ENCODE results near the gene CCDC106.

The CCDC106 gene
- 1.5 to 4.5 (median 1.5) reads per million in 3 experiments for total RNA-seq

DNA sequence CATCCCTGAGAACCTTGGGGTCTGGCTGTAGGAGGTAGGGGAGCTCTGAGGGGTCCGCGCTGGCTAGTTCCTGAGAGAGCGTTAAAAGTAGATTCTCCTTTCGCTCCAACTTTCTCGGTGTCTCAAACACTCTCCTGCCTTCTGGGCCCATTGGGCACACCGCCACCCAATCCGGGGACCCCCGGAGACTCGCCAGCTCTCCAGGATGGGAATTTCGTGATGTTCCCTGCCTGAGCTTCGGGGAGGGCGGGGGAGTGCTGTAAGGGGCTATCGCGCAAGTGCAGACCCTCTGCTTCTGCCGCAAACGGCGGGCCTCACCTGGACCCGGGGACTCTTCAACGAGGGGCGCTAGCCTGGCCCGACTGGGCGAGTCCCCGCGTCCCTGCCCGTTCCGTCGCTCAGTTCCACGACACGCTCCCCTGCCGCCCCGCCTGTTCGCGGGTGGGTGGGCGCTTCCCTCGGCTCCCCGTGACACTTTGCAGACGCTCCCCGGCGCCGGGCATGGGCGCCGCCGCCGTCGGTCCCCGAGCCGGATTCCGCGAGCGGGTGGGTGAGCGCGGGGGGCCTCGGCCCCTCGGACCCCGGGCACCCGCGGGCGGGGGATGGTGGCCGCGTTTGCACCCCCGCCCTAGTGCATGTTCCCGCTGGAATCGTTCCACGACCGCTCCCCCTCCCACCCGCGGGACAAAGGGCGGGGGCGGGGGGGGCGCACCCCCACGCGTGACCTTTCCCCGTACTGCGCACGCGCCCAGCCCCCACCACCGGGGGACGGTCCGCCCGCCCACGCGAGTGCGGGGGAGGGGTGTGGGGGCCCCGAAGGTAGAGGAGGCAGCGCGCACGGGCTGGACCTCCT is at the start of gene CCDC106:
Gene CCDC106, plus strand, starts transcription at position 481 of the 853 bp plus-strand sequence. CDS start 835 bp downstream, outside the sequence.
- DNase-seq: peak; percentile 30

DNA sequence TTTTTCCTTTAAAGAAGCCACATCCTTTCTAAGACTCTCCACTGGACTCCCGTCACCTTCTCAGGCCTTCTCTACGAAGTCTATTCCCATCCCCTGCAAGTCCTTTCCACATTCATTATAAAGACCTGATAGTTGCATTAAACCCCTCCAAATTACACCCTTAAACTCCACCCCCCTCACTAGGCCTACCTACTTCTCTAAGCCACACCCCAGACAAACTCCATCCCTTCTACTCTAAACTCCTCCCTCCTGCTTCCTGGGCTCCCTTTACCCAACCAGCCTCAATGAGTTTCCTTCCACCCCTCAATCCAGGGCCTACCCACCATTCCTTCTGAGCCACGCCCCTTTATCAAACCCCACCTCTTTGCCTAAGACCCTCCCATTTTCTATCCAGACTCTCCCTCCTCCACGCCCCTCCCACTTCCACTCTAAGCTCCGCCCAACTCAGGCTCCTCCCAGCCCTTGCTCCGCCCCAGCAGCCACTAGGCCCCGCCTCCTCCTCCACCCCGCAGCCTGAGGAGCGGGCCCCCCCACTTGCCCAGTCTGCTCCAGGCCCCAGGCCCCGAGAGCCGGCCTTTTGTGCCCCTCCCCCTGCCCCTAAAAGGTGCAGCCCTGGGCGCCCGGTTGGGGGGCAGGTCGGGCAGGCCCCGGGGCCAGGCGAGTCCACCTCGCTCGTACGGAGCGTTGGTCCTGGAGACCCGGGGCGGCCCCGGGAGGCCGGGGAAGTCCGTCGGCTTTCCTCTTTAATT is 49.1 kb upstream of the CCDC106 start:
- peak; percentile 95 for DNase-seq

DNA sequence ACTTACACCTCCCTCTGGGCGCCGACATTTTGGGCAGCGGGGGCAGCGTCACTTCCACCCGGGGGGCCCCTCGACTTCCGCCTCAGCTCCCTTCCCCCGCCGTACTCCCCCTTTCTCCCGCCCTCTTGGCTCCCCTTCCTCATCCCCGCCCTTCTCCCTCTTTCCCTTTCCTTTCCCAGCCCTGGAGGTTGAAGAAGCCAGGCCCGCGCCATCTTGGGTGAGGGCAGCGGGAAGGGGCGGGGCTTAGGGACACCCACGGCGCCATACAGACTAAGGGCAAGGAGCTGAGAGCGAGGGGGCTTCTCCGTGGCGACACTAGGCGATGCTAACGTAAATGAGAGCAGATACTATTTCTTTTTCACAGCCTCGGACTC is 48.6 kb upstream of the CCDC106 start, which contains the start of gene FIZ1:
Gene FIZ1, minus strand, starts transcription at position 50 of the 374 bp plus-strand sequence. CDS start 1,652 bp downstream, outside the sequence.
- DNase-seq: peak; percentile 95

DNA sequence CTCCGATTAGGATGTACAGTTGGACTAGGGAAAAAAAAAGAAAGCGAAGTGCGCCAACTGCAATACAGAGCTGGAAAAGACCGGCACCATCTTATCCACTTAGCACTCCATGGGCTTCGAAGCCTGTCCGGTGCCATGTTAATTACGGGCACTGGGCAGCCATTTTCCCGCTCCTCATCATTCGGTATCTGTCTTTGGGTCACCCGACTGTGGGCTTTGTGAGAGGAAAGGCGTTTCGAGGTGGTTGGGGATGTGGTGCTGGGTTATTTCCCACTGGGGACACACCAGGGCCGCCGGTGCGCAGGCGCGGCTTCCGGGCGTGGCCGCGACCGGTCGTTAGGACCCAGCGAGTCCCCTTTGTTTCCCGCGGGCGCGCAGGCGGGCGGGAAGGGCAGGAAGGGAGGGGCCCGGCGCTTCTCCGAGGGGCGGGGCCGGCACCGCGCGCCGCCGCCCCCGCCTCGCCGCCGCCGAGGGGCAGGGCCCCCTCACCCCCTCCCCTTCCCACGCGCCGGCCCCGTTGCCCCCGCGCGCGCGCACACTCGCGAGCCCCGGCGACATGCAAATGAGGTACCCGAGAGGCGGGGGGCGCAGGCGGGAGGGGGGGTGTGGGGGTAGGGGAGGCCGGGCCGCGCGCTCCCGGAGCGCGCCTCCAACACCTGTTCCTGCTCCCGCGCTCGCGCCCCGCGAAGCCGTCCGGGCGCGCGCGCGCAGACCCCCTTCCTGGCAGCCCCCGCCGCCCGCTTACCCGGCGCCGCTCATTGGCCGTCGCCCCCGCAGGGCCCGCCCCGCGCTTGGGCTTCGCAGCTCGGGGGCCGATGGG is 48.0 kb upstream of the CCDC106 start, which contains the start of gene ZNF524:
Gene ZNF524, plus strand, starts transcription at position 447 of the 820 bp plus-strand sequence. CDS start 1,825 bp downstream, outside the sequence.
- DNase-seq: peak; percentile 90

DNA sequence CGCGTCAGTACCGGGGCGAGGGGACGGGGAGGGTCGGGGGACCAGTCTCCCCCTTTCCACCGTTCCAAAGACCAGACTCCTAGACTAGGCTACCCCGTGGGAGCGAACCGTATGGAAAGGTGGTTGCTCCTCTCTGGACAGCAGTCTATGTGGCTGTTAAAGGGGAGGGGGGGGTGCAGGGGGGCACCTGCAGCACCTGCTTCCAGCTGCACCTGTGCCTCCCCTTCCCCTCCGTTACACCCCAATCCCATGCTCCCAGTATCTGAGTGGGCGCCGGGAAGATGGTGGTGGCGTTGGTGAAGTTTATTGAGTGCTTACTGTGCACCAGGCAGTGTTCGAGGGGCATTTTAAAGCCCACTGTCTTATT is 47.4 kb upstream of the CCDC106 start:
- no peak for DNase-seq

DNA sequence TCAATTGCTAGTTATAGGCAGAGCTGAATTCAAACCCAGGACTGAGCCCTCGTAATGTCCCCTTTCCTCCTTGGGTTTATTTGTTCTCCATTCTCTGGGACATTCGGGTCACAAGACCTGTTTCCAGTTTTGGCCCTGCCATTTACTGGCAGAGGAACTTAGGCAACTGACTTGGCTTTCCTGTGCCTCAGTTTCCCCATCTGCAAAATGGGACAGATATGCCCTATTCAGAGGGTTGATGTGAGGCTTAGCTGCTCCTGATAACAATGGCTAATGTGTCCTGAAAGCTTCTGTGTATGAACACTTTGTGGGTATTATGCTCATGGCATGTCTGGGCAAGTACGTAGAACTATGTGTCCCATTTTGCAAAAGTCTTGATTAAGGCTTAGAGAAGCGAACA is 46.9 kb upstream of the CCDC106 start:
- no peak for DNase-seq

DNA sequence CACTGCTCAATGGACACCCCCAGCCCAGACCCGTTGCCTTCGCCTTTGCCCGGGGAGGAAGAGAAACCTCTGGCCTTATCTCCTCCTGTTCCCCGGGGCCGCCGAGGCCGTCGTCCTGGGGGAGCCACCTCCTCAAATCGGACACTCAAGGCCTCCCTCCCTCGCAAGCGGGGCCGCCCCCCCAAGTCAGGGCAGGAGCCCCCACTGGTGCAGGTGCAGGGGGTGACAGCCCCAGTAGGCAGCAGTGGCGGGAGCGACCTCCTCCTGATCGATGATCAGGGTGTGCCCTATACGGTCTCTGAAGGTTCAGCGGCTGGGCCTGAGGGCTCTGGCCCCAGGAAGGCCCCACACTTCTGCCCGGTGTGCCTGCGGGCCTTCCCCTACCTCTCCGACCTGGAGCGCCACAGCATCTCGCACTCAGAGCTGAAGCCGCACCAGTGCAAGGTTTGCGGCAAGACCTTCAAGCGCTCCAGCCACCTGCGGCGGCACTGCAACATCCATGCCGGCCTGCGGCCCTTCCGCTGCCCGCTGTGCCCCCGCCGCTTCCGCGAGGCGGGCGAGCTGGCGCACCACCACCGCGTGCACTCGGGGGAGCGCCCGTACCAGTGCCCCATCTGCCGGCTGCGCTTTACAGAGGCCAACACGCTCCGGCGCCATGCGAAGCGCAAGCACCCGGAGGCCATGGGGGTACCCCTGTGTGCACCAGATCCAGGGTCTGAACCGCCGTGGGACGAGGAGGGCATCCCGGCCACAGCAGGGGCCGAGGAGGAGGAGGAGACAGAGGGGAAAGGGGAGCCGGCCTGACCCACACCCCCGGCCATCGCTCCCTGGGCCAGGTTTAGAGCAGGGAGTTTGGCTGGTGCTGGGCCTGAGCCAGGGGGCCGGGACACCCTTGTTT is 45.7 kb upstream of the CCDC106 start:
- no peak for DNase-seq

DNA sequence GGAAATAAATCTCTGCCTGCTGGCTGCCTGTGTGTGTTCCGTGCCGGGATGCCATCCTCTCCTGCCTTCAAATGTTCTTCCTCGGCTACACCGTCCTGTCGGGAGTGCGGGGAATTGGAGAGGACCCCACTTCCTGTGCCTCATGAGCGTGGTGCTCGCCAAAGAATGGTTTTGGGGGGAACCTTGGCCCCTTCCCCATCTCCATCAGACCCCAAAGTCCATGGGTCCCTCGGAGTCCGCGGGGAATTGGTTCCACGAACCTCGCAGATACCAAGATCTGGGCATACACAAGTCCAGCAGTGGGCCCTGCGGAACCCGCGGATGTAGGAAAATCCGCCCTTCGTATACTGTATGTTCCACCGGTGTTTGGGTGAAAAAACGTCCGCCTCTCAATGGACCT is 44.9 kb upstream of the CCDC106 start:
- DNase-seq: no peak

DNA sequence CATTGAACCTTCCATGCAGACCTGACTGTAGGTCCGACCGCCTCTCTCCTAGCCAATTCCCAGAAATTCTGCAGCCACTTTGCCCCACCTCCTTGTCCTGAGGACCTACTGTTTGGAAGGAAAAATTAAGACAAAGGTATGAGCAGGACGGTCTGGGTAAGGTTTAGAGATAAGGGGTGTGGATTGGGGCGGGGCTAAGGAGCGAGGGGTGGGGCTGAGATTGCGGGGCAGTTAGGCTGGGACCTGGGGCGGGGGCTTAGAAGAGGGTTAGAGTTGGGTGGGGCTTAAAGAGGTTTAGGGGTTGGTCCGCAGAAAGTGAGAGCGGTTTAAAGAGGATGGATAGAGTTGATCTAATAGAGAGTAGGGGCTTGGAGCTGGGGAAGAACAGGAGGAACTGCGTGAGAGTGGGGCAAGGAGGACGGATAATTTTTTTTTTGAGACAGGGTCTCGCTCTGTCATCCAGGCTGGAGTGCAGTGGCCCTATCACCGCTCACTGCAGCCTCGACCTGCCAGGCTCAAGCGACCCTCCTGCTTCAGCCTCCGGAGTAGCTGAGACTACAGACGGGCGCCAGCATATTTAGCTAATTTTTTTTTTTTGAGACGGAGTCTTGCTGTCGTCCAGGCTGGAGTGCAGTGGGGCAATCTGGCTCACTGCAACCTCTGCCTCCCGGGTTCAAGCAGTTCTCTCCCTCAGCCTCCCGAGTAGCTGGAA is 44.3 kb upstream of the CCDC106 start:
- DNase-seq: no peak

DNA sequence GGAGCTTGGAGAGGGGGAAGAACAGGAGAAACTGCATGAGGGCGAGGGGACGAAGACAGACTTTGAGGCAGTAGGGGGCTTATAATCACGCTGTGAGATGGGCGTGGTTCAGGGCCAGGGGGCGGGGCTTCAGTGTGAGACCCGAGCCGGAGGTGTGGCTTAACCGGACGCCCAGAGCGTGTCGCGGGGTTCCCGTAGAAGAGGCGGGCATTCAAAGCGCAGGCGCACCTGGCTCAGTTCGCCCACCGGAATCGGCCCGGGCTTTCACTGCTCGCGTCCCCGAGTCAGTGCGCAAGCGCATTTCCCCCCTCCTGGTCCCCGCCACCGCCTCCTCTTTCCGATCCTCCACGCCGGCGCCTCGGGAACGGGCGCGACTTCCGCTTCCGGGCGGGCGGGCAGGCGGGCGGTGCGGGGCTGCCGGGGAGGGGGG is 42.8 kb upstream of the CCDC106 start:
- DNase-seq: peak; percentile 97

DNA sequence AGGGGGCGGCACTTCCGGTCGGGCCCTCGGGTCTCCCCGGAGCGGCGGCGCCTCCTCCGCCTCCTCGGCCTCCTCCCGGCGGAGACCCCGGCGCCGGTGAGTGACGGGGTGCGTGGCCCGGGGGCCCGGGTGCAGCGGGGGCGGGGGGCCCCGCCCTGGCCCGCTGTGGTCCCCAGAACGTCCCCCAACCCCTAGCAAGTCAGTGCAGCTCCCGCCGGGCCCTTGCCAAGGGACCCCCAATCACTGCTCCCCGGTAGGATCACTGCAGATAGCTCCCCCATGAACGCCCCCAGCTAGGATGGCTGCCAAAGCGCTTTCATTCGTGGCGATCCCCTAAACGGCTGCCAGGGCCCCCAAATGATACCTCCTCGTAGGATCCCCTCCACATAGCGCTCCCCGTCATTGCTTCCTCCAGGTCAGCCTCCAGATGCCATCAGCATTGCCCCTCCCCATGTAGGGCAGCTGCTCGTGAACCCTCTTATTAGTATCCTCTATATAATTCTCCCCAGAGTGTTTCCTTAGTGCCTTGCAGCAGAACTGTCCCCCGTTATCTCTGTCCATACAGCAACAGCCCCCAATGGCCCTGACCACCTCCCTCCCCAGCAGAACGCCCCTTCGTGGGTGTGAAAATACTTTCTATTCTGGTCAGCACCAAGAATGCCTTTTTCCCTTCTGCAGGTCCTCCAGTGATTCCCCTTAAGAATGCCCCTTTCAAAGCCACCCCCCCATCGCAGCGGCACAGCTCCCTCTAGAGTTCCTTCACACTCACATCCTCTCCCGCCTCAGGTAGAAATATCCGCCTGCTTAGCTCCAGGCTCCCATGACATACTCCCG is 42.2 kb upstream of the CCDC106 start, which contains the start of gene ZNF865:
Gene ZNF865, plus strand, starts transcription at position 11 of the 834 bp plus-strand sequence. CDS start 7,972 bp downstream, outside the sequence.
- DNase-seq: peak; percentile 63

DNA sequence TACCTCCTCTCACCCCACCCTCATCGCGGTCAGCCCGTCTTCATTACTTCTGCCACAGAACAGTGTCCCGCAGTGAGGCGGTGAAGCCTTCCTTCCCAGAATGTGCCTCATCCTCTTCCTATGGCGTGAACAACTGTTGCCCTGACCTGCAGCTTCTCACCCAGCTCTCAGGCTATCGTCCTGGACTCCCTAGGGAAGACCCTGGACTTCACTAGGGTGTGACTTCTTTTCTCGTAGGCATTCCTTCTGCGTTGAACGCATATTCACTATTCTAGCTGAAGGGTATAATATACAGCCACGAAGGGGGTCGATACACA is 41.6 kb upstream of the CCDC106 start:
- DNase-seq: no peak

DNA sequence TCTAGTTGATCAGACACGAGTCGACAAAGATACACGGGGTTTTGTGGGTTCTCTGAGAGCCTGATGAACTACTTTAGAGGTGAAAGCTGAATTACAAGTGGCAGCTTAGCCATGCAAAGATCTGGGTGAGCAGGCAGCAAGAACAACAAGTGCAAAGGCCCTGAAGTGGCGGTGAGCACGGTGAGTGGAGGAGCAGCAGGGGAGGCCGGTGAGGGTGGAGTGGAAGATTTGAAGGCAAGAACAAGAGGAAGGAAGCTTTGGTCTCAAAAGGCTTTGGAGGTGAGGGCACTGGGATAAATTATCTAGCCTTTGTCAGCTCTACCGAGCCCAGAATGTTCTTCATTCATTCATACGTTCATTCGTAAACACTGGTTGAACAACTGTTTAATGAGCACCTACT is 41.2 kb upstream of the CCDC106 start:
- no peak for DNase-seq

DNA sequence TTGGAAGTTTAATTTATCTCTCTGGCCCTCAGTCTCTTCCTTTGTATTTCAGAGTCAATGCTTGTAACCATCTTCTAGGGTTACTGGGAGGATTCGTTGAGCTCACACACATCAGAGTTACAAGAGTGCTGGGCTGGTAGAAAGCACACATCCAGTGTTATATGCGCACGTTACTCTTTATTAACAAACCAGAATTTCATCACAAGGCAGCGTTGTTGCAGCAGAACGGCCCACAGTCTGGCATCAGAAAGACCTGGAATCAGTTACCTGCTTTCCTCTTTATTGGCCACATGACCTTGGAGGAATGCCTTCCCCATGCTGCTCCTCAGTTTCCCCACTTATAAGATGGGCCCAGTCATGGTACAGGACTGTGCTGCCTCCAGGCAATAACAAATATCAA is 38.7 kb upstream of the CCDC106 start:
- no peak for DNase-seq

DNA sequence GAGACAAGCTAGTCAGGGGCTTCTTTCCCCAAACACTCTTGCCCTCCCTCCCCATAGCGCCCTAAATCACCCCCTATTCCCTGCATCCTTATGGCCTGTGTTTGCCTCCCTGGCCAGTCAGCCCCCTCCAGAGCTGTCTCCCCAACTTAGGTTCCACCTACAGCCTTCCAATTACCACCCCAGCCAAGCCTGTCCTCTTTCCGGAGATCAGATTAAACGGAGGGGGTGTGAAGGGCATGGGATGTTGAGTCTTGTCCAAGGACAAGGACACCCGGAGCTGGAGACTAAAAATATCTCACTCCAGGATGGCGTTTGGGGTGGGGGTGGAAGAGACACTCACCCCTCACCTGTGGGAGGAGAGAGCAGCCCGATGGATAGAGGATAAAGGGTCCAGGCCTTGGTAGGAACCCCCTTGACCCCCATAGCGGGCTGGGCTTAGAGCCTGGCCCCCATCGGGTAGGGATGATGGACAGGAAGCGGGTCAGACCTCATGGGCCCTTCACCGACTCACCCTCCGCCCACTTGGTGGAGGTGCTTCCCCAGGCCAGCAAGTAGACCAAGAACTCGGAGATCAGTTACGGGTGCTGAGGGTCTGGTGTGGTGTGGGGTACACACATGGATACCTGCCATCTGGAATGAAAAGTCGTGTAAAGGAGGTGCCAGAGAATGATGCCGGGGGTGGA is 36.6 kb upstream of the CCDC106 start:
- no peak for DNase-seq

DNA sequence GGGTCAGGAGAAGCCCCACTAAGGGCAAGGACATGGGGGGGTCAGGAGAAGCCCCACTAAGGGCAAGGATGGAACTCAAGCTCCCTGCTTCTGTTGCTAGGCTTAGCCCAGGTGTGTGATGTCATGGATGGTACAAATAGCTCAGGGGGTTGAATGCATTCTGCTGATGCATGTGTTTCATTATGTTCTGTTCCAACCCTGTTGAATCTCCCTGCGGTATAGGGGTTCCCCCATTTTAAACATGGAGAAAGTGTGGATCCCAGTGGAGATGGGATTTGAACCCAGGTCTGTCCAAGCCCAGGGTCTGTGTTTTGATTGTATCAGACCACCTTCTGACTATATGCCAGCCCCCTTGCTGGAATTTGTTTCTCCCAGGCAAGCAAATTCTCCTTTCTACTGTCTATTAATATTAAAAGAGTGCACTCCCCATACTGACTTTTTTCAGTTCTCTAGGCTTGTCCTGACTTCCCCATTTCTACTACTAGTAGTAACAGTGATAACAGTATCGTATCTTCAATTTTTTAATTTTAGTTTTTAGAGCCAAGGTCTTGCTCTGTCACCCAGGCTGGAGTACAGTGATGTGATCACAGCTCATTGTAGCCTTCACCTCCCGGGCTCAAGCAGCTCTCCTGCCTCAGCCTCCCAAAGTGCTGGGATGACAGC is 35.9 kb upstream of the CCDC106 start:
- no peak for DNase-seq

DNA sequence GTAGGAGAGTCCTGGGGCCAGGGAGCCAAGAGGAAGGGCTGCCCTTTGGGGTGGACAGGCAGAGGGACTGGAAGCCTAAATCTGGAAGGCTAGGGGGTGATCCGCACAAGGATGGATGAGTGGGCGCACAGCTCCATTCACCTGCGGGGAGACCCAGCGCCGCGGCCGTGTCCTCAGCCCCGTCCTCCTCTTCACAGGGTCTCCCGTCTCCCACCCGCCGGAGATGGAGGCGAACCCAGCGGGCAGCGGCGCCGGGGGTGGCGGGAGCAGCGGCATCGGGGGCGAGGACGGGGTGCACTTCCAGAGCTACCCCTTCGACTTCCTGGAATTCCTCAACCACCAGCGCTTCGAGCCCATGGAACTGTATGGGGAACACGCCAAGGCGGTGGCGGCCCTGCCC is 34.6 kb upstream of the CCDC106 start:
- no peak for DNase-seq

DNA sequence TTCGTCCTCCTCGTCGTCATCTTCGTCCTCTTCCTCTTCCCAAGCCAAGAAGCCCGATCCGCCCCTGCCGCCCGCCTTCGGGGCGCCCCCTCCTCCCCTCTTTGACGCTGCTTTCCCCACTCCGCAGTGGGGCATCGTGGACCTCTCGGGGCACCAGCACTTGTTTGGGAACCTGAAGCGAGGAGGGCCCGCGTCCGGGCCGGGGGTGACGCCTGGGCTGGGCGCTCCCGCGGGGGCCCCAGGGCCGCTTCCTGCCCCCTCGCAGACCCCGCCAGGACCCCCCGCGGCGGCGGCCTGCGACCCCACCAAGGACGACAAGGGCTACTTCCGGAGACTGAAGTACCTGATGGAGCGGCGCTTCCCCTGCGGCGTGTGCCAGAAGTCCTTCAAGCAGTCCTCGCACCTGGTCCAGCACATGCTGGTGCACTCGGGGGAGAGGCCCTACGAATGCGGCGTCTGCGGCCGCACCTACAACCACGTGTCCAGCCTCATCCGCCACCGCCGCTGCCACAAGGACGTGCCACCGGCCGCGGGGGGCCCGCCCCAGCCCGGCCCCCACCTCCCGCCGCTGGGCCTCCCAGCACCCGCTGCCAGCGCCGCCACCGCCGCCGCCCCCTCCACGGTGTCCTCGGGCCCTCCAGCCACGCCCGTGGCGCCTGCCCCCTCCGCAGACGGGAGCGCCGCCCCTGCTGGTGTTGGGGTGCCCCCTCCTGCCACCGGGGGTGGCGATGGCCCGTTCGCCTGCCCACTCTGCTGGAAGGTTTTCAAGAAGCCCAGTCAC is 33.9 kb upstream of the CCDC106 start:
- DNase-seq: no peak

Data from central memory CD4-positive, alpha-beta T cell (primary cell).